Measurements from ENCODE around the gene GCAT. TPM values are rescaled to one million over a fixed set of nuclear protein-coding genes. Genes with fewer than 3 reads are reported as not detected.

The GCAT gene
- polyA plus RNA-seq, 1 donor (not counting 4 experiments of a cell fraction or from before 2014, with no cell fraction given): 8.4 TPM

GRCh38 chr22:37808294-37808657, 542 bp downstream of the GCAT start:
- Histone ChIP-seq H3K79me2 (ENCODE audit: control insufficient read depth, insufficient read depth, low read length) (no peaks in the 10 kb centered on the region), H3K4me3 (ENCODE audit: control insufficient read depth in 2 of 3, extremely low read depth in 1 of 3, insufficient read depth in 2 of 3, low read depth in 1 of 3, low read length in 3 of 3) (peak overlapping the region; percentile 50 to 76 (median 57)), H3K27me3 (ENCODE audit: control insufficient read depth, extremely low read depth, insufficient read depth, low read length) (no peaks in the 10 kb centered on the region), H3K9me3 (ENCODE audit: control insufficient read depth, low read depth, low read length) (no peaks in the 10 kb centered on the region), H4K20me1 (ENCODE audit: control insufficient read depth, extremely low read depth, insufficient read depth, low read length) (no peaks in the 10 kb centered on the region), H3K4me2 (ENCODE audit: control insufficient read depth, extremely low read depth, insufficient read depth, low read depth, low read length) (peak overlapping the region; percentile 94), H3K27ac (ENCODE audit: control insufficient read depth, insufficient read depth, low read length) (peak overlapping the region; percentile 69), H3K36me3 (ENCODE audit: control insufficient read depth in 2 of 2, extremely low read depth in 1 of 2, insufficient read depth in 2 of 2, low read length in 2 of 2) (no peaks in the 10 kb centered on the region), H3K9ac (ENCODE audit: control insufficient read depth, extremely low read depth, insufficient read depth, low read length) (peak overlapping the region; percentile 84), H2AFZ (ENCODE audit: control insufficient read depth, low read length) (peak overlapping the region; percentile 94), H3K9me1 (ENCODE audit: control insufficient read depth, extremely low read depth, insufficient read depth, low read length) (no peaks in the 10 kb centered on the region), H3K4me1 (ENCODE audit: control insufficient read depth, extremely low read depth, insufficient read depth, low read length) (peaks cover 7% of the 10 kb centered on the region)
- FAIRE-seq (peak; percentile 65), DNase-seq (ENCODE audit: low read depth, low spot score) (no peak)
- dilution Hi-C loops (cut with MboI; ENCODE audit: extremely low pct_ligation_motif_present, low sequenced_read_pairs): no loop called here
- no peak for TF ChIP-seq EZH2 (IDR thresholded peaks at IDR 0.05; ENCODE audit: low read length)
- TF ChIP-seq CTCF (optimal IDR thresholded peaks at IDR 0.05 in 1 of 3, IDR thresholded peaks at IDR 0.05 in 1 of 3, conservative IDR thresholded peaks at IDR 0.05 in 1 of 3; ENCODE audit: extremely low read depth in 1 of 3, insufficient read depth in 2 of 3, low read length in 3 of 3): no peak

- H3K4me2 ChIP-seq (ENCODE audit: control insufficient read depth, extremely low read depth, insufficient read depth, low read depth, low read length): no peak overlapping the region
- H3K79me2 ChIP-seq (ENCODE audit: control insufficient read depth, insufficient read depth, low read length): no peaks in the 10 kb centered on the region
- no peak overlapping the region for H3K27ac ChIP-seq (ENCODE audit: control insufficient read depth, insufficient read depth, low read length)
- no peak for TF ChIP-seq EZH2 (IDR thresholded peaks at IDR 0.05; ENCODE audit: low read length)
- TF ChIP-seq CTCF (optimal IDR thresholded peaks at IDR 0.05 in 1 of 3, IDR thresholded peaks at IDR 0.05 in 1 of 3, conservative IDR thresholded peaks at IDR 0.05 in 1 of 3; ENCODE audit: extremely low read depth in 1 of 3, insufficient read depth in 2 of 3, low read length in 3 of 3): no peak
- H3K27me3 ChIP-seq (ENCODE audit: control insufficient read depth, extremely low read depth, insufficient read depth, low read length): no peaks in the 10 kb centered on the region
- no peak overlapping the region for H2AFZ ChIP-seq (ENCODE audit: control insufficient read depth, low read length)
- no peaks in the 10 kb centered on the region for H4K20me1 ChIP-seq (ENCODE audit: control insufficient read depth, extremely low read depth, insufficient read depth, low read length)
- peaks cover 7% of the 10 kb centered on the region for H3K4me1 ChIP-seq (ENCODE audit: control insufficient read depth, extremely low read depth, insufficient read depth, low read length)
- DNase-seq (ENCODE audit: low read depth, low spot score): no peak
- no peak overlapping the region for H3K9ac ChIP-seq (ENCODE audit: control insufficient read depth, extremely low read depth, insufficient read depth, low read length)
- no peak for FAIRE-seq
- dilution Hi-C loops (cut with MboI; ENCODE audit: extremely low pct_ligation_motif_present, low sequenced_read_pairs): no loop called here
- H3K4me3 ChIP-seq (ENCODE audit: control insufficient read depth in 2 of 3, extremely low read depth in 1 of 3, insufficient read depth in 2 of 3, low read depth in 1 of 3, low read length in 3 of 3): no peak overlapping the region
- no peaks in the 10 kb centered on the region for H3K9me3 ChIP-seq (ENCODE audit: control insufficient read depth, low read depth, low read length)
- H3K9me1 ChIP-seq (ENCODE audit: control insufficient read depth, extremely low read depth, insufficient read depth, low read length): no peaks in the 10 kb centered on the region
- H3K36me3 ChIP-seq (ENCODE audit: control insufficient read depth in 2 of 2, extremely low read depth in 1 of 2, insufficient read depth in 2 of 2, low read length in 2 of 2): peaks cover 1 to 3% of the 10 kb centered on the region in 2 experiments
These were observed 2.1 kb downstream of the GCAT start for GRCh38 chr22:37809672-37810333.
